HFFc6 (cell line): Measurements from ENCODE around the gene DHPS. TPM values are rescaled to one million over a fixed set of nuclear protein-coding genes. Genes with fewer than 3 reads are reported as not detected.
"Not testable (repeated sequence)": the region's sequence is repeated elsewhere in the genome, so short reads cannot be mapped to it uniquely, and the experiment has no call there.

Experiments
- DNase-seq: peaks from one replicate; pipeline ENCODE4 v3.0.0-alpha.2; 2018
- H3K27ac Mint-ChIP-seq: 2 replicates; pipeline ENCODE4 v1.8.0; 2020; ENCODE audit warnings: mild to moderate bottlenecking, mixed read lengths
- H3K27me3 Mint-ChIP-seq: 2 replicates; pipeline ENCODE4 v1.8.0; 2021; ENCODE audit warnings: mild to moderate bottlenecking, moderate library complexity, mixed read lengths; ENCODE audit not compliant: insufficient read depth
- H3K36me3 Mint-ChIP-seq: 2 replicates; pipeline ENCODE4 v1.8.0; 2021; ENCODE audit warnings: low read depth, mixed read lengths
- H3K4me1 Mint-ChIP-seq: 2 replicates; pipeline ENCODE4 v1.8.0; 2020; ENCODE audit warnings: low read depth, mixed read lengths
- H3K4me3 Mint-ChIP-seq: 2 replicates; pipeline ENCODE4 v1.8.0; 2020; ENCODE audit warnings: mild to moderate bottlenecking, moderate library complexity, mixed read lengths
- H3K9me3 Mint-ChIP-seq: 2 replicates; pipeline ENCODE4 v1.8.0; 2020; ENCODE audit warnings: mild to moderate bottlenecking, mixed read lengths
- CTCF ChIP-seq: fragments of 200-600 bp; sonication (generic); IDR thresholded peaks from 2 replicates; pipeline ENCODE4 v1.5.0; 2021; ENCODE audit warnings: antibody characterized with exemption, mild to moderate bottlenecking
- long read RNA-seq: library from polyadenylated mRNA; unstranded; transcript quantifications from one replicate; pipeline ENCODE4 v2.0.0, GENCODE V29; 2019
- total RNA-seq, 6 experiments: library from RNA; stranded (reverse); fragmentation: NEBNext Ultra II Directional; extraction: Animal tissue kit (Norgen Biotek cat#: 25700); gene quantifications; 2 replicates in 1 of 6; 3 replicates in 5 of 6; pipeline ENCODE4 v1.2.3, GENCODE V29; 2021

The DHPS gene
- 10 to 100 TPM; 53.3 to 69.2 (median 59.6) TPM for total RNA-seq
- long read RNA-seq, transcript DHPS-201 (9 exons, 1,363 nt) = major isoform, 72 of 85 reads
- long read RNA-seq, partial matches to known transcripts = 1 of 85 reads
- long read RNA-seq, other reads (novel, unspliced or antisense) = 6 of 85 reads

GRCh38 chr19:12681074-12681987 is at the start of gene DHPS:
DHPS (minus strand) TSS chr19:12681880; CDS start chr19:12681766, 114 bp downstream.
- H3K4me1 Mint-ChIP-seq = peaks cover 7% of the 10 kb centered on the region
- peaks cover 1% of the 10 kb centered on the region for H3K27me3 Mint-ChIP-seq
- H3K9me3 Mint-ChIP-seq = no peaks in the 10 kb centered on the region
- H3K27ac Mint-ChIP-seq = peak within 1 kb of the TSS; percentile 84
- peak within 1 kb of the TSS; percentile 95 for H3K4me3 Mint-ChIP-seq
- peak; percentile 96 for DNase-seq
- TF ChIP-seq CTCF = peak; percentile 46
- H3K36me3 Mint-ChIP-seq = peaks cover 25% of the 10 kb centered on the region; the same call in 1 of the 2 replicates

- Mint-ChIP-seq H3K27ac (no peak overlapping the region), H3K27me3 (no peaks in the 10 kb centered on the region), H3K36me3 (peaks cover 42% of the 10 kb centered on the region), H3K4me3 (no peak overlapping the region), H3K4me1 (peaks cover 15% of the 10 kb centered on the region), H3K9me3 (no peaks in the 10 kb centered on the region)
- DNase-seq = no peak
- TF ChIP-seq CTCF = no peak
These were observed 49.7 kb upstream of the DHPS start for GRCh38 chr19:12731337-12731736.

DNA sequence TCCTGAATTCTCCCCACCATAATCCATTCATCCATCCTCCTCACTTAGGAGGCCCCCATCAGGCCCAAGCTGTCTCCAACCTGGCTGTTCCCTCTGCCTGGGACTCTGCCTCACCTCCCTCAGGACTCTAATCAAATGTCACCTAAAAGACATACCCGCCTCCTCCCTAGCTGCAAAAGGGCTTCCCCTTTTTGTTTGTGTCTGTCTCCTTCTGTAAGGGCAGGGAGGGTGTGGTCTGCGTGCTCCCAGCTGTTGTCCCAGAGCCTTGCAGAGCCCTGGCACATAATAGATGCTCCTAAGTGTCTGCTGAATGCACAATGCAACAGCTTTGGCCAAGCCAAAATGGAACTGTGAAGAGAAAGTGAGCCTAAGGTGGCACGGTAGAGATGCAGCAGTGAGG is 48.4 kb upstream of the DHPS start:
- H3K27me3 Mint-ChIP-seq = no peaks in the 10 kb centered on the region
- no peaks in the 10 kb centered on the region for H3K9me3 Mint-ChIP-seq
- H3K27ac Mint-ChIP-seq = no peak overlapping the region
- peaks cover 43% of the 10 kb centered on the region for H3K36me3 Mint-ChIP-seq
- DNase-seq = no peak
- no peak for TF ChIP-seq CTCF
- H3K4me3 Mint-ChIP-seq = no peak overlapping the region
- H3K4me1 Mint-ChIP-seq = peaks cover 15% of the 10 kb centered on the region

DNA sequence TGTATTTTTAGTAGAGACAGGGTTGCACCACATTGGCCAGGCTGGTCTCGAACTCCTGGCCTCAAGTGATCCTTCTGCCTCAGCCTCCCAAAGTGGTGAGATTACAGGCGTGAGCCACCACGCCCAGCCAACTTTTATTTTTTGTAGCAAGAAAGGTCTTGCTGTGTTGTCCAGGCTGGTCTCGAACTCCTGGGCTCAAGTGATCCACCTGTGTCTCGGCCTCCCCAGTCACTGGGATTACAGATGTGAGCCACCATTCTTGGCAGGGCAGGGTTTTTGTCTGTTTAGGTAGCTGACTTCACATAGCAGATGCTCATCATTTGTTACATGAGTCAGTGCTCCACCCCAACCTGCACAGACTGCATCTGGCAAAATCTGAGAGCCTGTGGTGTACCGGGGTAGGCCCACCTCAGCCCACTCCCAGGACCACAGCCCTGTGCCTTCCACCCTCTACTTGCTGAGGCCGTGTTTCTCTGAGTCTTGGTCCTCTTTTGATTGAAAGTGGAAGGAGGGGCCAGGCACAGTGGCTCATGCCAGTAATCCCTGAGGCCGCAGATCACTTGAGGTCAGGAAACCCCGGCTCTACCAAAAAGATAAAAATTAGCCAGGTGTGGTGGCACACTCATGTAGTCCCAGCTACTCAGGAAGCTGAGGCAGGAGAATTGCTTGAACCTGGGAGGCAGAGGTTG is 46.2 kb upstream of the DHPS start:
- H3K4me3 Mint-ChIP-seq = no peak overlapping the region
- H3K9me3 Mint-ChIP-seq = no peaks in the 10 kb centered on the region
- no peak for TF ChIP-seq CTCF
- peaks cover 26% of the 10 kb centered on the region for H3K4me1 Mint-ChIP-seq
- no peak for DNase-seq
- H3K27me3 Mint-ChIP-seq = no peaks in the 10 kb centered on the region; the same call in 1 of the 2 replicates
- H3K36me3 Mint-ChIP-seq = peaks cover 35% of the 10 kb centered on the region
- no peak overlapping the region for H3K27ac Mint-ChIP-seq

DNA sequence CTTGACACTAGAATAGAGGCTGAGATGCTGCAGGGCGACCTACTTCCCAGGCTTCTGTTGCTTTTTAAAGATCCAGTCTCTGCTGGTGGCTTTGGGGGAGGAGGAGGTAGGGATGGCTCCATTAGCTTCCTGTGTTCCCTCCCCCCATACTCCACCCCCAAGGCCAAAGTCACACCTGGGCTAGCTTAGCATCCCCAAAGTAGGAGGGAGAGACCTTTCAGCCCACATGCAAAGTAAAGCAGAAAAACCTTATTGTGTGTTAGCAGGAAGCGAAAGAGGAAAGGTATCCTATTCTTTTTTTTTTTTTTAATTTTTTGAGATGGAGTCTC is 45.3 kb upstream of the DHPS start:
- Mint-ChIP-seq H3K36me3 (peaks cover 27% of the 10 kb centered on the region), H3K4me3 (no peak overlapping the region), H3K27ac (no peak overlapping the region), H3K9me3 (no peaks in the 10 kb centered on the region), H3K4me1 (peaks cover 20% of the 10 kb centered on the region), H3K27me3 (peaks cover 3% of the 10 kb centered on the region)
- no peak for TF ChIP-seq CTCF
- DNase-seq = no peak

GRCh38 chr19:12725612-12726011 is 43.9 kb upstream of the DHPS start:
- H3K27me3 Mint-ChIP-seq, H3K9me3 Mint-ChIP-seq, H3K27ac Mint-ChIP-seq, H3K4me3 Mint-ChIP-seq, DNase-seq: not testable (repeated sequence)
- H3K36me3 Mint-ChIP-seq = peaks cover 35% of the 10 kb centered on the region
- peaks cover 23% of the 10 kb centered on the region for H3K4me1 Mint-ChIP-seq
